G401.6 (cell line): ENCODE measurements around the gene SP1.
"Not testable (repeated sequence)": the region's sequence is repeated elsewhere in the genome, so short reads cannot be mapped to it uniquely, and the experiment has no call there.

ENCODE experiments used
- FAIRE-seq: peaks from 2 replicates; lab custom pipeline; 2012; peaks lifted over from hg19 to GRCh38; lab: Jason Lieb, UNC

Gene SP1

GRCh38 chr12:53380104-53380793 lies at the start of gene SP1:
SP1 (plus strand) TSS chr12:53380176; CDS start chr12:53380292, 116 bp downstream.
- FAIRE-seq, result no peak

- no peak for FAIRE-seq
These were observed 49.3 kb upstream of the SP1 start for GRCh38 chr12:53330671-53331070.

GRCh38 chr12:53332339-53332738 lies 47.6 kb upstream of the SP1 start:
- not testable (repeated sequence) for FAIRE-seq

GRCh38 chr12:53332744-53333143 lies 47.2 kb upstream of the SP1 start:
- no peak for FAIRE-seq

GRCh38 chr12:53333289-53333688 lies 46.7 kb upstream of the SP1 start:
- no peak for FAIRE-seq

- FAIRE-seq, result no peak
These were observed 46.1 kb upstream of the SP1 start for GRCh38 chr12:53333845-53334244.

GRCh38 chr12:53334822-53335221 lies 45.2 kb upstream of the SP1 start:
- FAIRE-seq, result no peak

GRCh38 chr12:53336181-53336681 lies 43.7 kb upstream of the SP1 start, which contains the start of gene SP7:
SP7 (minus strand) TSS chr12:53336354; CDS start chr12:53335646, 708 bp downstream.
- FAIRE-seq, result no peak

- FAIRE-seq, result no peak
These were observed 42.0 kb upstream of the SP1 start for GRCh38 chr12:53338017-53338416.

- FAIRE-seq, result no peak
These were observed 41.1 kb upstream of the SP1 start for GRCh38 chr12:53338916-53339315.

GRCh38 chr12:53340398-53340797 lies 39.6 kb upstream of the SP1 start:
- no peak for FAIRE-seq

GRCh38 chr12:53343449-53343848 lies 36.5 kb upstream of the SP1 start:
- no peak for FAIRE-seq

GRCh38 chr12:53343969-53344368 lies 36.0 kb upstream of the SP1 start:
- FAIRE-seq, result no peak

GRCh38 chr12:53344487-53344823 lies 35.5 kb upstream of the SP1 start:
- FAIRE-seq, result no peak

GRCh38 chr12:53344824-53345485 lies 35.0 kb upstream of the SP1 start:
- FAIRE-seq, result no peak

GRCh38 chr12:53345486-53346188 lies 34.3 kb upstream of the SP1 start:
- no peak for FAIRE-seq

- FAIRE-seq, result no peak
These were observed 33.5 kb upstream of the SP1 start for GRCh38 chr12:53346491-53346890.

- no peak for FAIRE-seq
These were observed 32.1 kb upstream of the SP1 start for GRCh38 chr12:53347905-53348304.

GRCh38 chr12:53352331-53353256 lies 27.4 kb upstream of the SP1 start:
- FAIRE-seq, result peak; percentile 84

- no peak for FAIRE-seq
These were observed 26.7 kb upstream of the SP1 start for GRCh38 chr12:53353257-53353655.

GRCh38 chr12:53355121-53355520 lies 24.9 kb upstream of the SP1 start:
- FAIRE-seq, result no peak

- no peak for FAIRE-seq
These were observed 21.0 kb upstream of the SP1 start for GRCh38 chr12:53358836-53359419.
